Placental pericyte (primary cell): ENCODE measurements around the gene CD1E. TPM values are rescaled to one million over a fixed set of nuclear protein-coding genes. Genes with fewer than 3 reads are reported as not detected.

ENCODE experiments used
- total RNA-seq: library from RNA; depleted of rRNA; stranded (reverse); fragments of >200 nt; gene quantifications from 2 replicates; pipeline ENCODE4 v1.2.3, GENCODE V29; 2012

The CD1E gene
- not detected in 2 replicates for total RNA-seq

GRCh38 chr1:158353303-158354075 is at the start of gene CD1E:
Gene CD1E, plus strand, starts transcription at chr1:158353894. Its CDS starts 95 bp downstream, at chr1:158353989.

GRCh38 chr1:158331481-158332150 is 22.1 kb upstream of the CD1E start, which contains the start of gene CD1B:
Gene CD1B, minus strand, starts transcription at chr1:158331531. Its CDS starts 108 bp downstream, at chr1:158331423.

GRCh38 chr1:158398818-158399514 is 45.3 kb downstream of the CD1E start, which contains the start of gene OR10T2:
Gene OR10T2, minus strand, starts transcription at chr1:158399466. Its CDS starts 0 bp downstream, at chr1:158399466.

Other genes starting within 250 kb of the CD1E start
- 0.14 and 0.66 TPM in 2 replicates for gene CD1D, start 173.0 kb upstream of the CD1E start, total RNA-seq
- not detected in 2 replicates for gene CD1A, start 99.5 kb upstream of the CD1E start, total RNA-seq
- not detected in 2 replicates for gene CD1C, start 64.0 kb upstream of the CD1E start, total RNA-seq
- gene CD1B, start 22.4 kb upstream of the CD1E start, total RNA-seq, result not detected in 2 replicates
- not detected in 2 replicates for gene OR10T2, start 45.6 kb downstream of the CD1E start, total RNA-seq
- gene OR10K2, start 72.3 kb downstream of the CD1E start, total RNA-seq, result not detected in 2 replicates
- gene OR10K1, start 107.9 kb downstream of the CD1E start, total RNA-seq, result not detected in 2 replicates
- gene OR10R2, start 118.3 kb downstream of the CD1E start, total RNA-seq, result not detected in 2 replicates
- not detected in 2 replicates for gene OR6Y1, start 200.5 kb downstream of the CD1E start, total RNA-seq
- gene OR6P1, start 216.7 kb downstream of the CD1E start, total RNA-seq, result not detected in 2 replicates
- gene OR10X1, start 226.0 kb downstream of the CD1E start, total RNA-seq, result not detected in 2 replicates